Effector memory CD4-positive, alpha-beta T cell (primary cell): ENCODE measurements around the gene PCSK5.

Experiments
- DNase-seq, 3 donors: peaks; one replicate each; pipeline ENCODE4 v3.0.0-alpha.2; 2020
- H3K27ac ChIP-seq: 2 replicates; pipeline ENCODE4 v1.7.0; 2013; ENCODE audit warnings: mild to moderate bottlenecking, low read length, moderate library complexity; ENCODE audit not compliant: insufficient read depth, poor library complexity, severe bottlenecking
- H3K27me3 ChIP-seq: replicated peaks from 2 replicates; pipeline ENCODE4 v1.7.0; 2013; ENCODE audit warnings: mild to moderate bottlenecking, low read length; ENCODE audit not compliant: insufficient read depth, control insufficient read depth, poor library complexity, severe bottlenecking
- H3K36me3 ChIP-seq: 2 replicates; pipeline ENCODE4 v1.7.0; 2013; ENCODE audit warnings: mild to moderate bottlenecking, low read length, moderate library complexity; ENCODE audit not compliant: control insufficient read depth, insufficient read depth
- H3K4me1 ChIP-seq: 2 replicates; pipeline ENCODE4 v1.7.0; 2013; ENCODE audit warnings: low read length, mild to moderate bottlenecking; ENCODE audit not compliant: control insufficient read depth, insufficient read depth, poor library complexity, severe bottlenecking
- H3K4me3 ChIP-seq: 2 replicates; pipeline ENCODE4 v1.7.0; 2013; ENCODE audit warnings: low read length, low read depth, mild to moderate bottlenecking; ENCODE audit not compliant: insufficient read depth, poor library complexity, severe bottlenecking
- H3K9me3 ChIP-seq: 2 replicates; pipeline ENCODE4 v1.7.0; 2013; ENCODE audit warnings: mild to moderate bottlenecking, low read length, moderate library complexity; ENCODE audit not compliant: control insufficient read depth

The PCSK5 gene

GRCh38 chr9:76401176-76401575, 510.7 kb downstream of the PCSK5 start:
- Histone ChIP-seq H3K27me3 (no peaks in the 10 kb centered on the region), H3K9me3 (no peaks in the 10 kb centered on the region), H3K4me1 (peaks cover 6% of the 10 kb centered on the region), H3K27ac (no peak overlapping the region), H3K36me3 (no peaks in the 10 kb centered on the region), H3K4me3 (no peak overlapping the region)
- no peak for DNase-seq

GRCh38 chr9:76401580-76402354, 511.3 kb downstream of the PCSK5 start:
- DNase-seq: no peak
- H3K27me3 ChIP-seq: no peaks in the 10 kb centered on the region
- no peak overlapping the region for H3K27ac ChIP-seq
- H3K4me1 ChIP-seq: peaks cover 6% of the 10 kb centered on the region
- no peak overlapping the region for H3K4me3 ChIP-seq
- no peaks in the 10 kb centered on the region for H3K36me3 ChIP-seq
- no peaks in the 10 kb centered on the region for H3K9me3 ChIP-seq

GRCh38 chr9:76403352-76403751, 512.9 kb downstream of the PCSK5 start:
- no peak overlapping the region for H3K4me3 ChIP-seq
- H3K27me3 ChIP-seq: no peaks in the 10 kb centered on the region
- H3K4me1 ChIP-seq: peaks cover 6% of the 10 kb centered on the region
- no peak overlapping the region for H3K27ac ChIP-seq
- no peaks in the 10 kb centered on the region for H3K9me3 ChIP-seq
- H3K36me3 ChIP-seq: no peaks in the 10 kb centered on the region
- DNase-seq: no peak

- DNase-seq: no peak
- no peak overlapping the region for H3K27ac ChIP-seq
- no peaks in the 10 kb centered on the region for H3K36me3 ChIP-seq
Measured at GRCh38 chr9:76404401-76404800, 513.9 kb downstream of the PCSK5 start.

GRCh38 chr9:76405340-76405739, 514.9 kb downstream of the PCSK5 start:
- peaks cover 6% of the 10 kb centered on the region for H3K4me1 ChIP-seq
- no peak for DNase-seq

More at GRCh38 chr9:76404401-76404800, 513.9 kb downstream of the PCSK5 start:
- Histone ChIP-seq H3K27me3 (no peaks in the 10 kb centered on the region), H3K9me3 (no peaks in the 10 kb centered on the region), H3K4me3 (no peak overlapping the region), H3K4me1 (peaks cover 6% of the 10 kb centered on the region)

GRCh38 chr9:76405868-76406267, 515.4 kb downstream of the PCSK5 start:
- Histone ChIP-seq H3K36me3 (no peaks in the 10 kb centered on the region), H3K27ac (no peak overlapping the region), H3K4me1 (peaks cover 6% of the 10 kb centered on the region), H3K9me3 (no peaks in the 10 kb centered on the region), H3K4me3 (no peak overlapping the region), H3K27me3 (no peaks in the 10 kb centered on the region)
- DNase-seq: no peak

More at GRCh38 chr9:76405340-76405739, 514.9 kb downstream of the PCSK5 start:
- Histone ChIP-seq H3K27me3 (no peaks in the 10 kb centered on the region), H3K27ac (no peak overlapping the region), H3K9me3 (no peaks in the 10 kb centered on the region), H3K4me3 (no peak overlapping the region), H3K36me3 (no peaks in the 10 kb centered on the region)
